B cell (primary cell): ENCODE data around the gene DNASE1. TPM values are rescaled to one million over a fixed set of nuclear protein-coding genes. Genes with fewer than 3 reads are reported as not detected.

Experiments used
- ATAC-seq: fragments of 200-7000 bp; cut with Tn5 transposase; one replicate; pipeline ENCODE4 v1.10.0; 2021; ENCODE audit warnings: low read depth, mild to moderate bottlenecking, moderate number of reproducible peaks, moderate library complexity
- CTCF ChIA-PET: fragments of 350-600 bp; sonication (Branson Sonifier 250); formaldehyde crosslinking; loops from one replicate; lab custom pipeline; 2021; ENCODE audit warnings: antibody characterized with exemption, inconsistent platforms; lab: Charles Lee
- POLR2A ChIA-PET: fragments of 350-600 bp; sonication (Branson Sonifier 250); formaldehyde crosslinking; loops from one replicate; lab custom pipeline; 2021; ENCODE audit warnings: antibody characterized with exemption; lab: Charles Lee
- DNase-seq: peaks from one replicate; pipeline ENCODE4 v3.0.0; 2013
- H2AFZ ChIP-seq: 2 replicates; pipeline ENCODE4 v1.6.1; 2012; ENCODE audit warnings: mild to moderate bottlenecking, low read depth, low read length; ENCODE audit not compliant: insufficient read depth, poor library complexity, severe bottlenecking
- H3K27ac ChIP-seq, 2 donors: 1 replicate in 1 of 2; 2 replicates in 1 of 2; pipeline ENCODE4 v1.5.1; 2012 to 2013; ENCODE audit warnings: low read length in 2 of 2, mild to moderate bottlenecking in 2 of 2, moderate library complexity in 1 of 2
- H3K27me3 ChIP-seq, 4 experiments: fragments of 200-600 bp in 1 of 4; sonication (generic) in 1 of 4; replicated peaks in 1 of 4; 1 replicate in 2 of 4; 2 replicates in 2 of 4; pipeline versions ENCODE4 v1.6.1 to v1.7.0; 2013 to 2016; ENCODE audit warnings: low read length in 3 of 4, mild to moderate bottlenecking in 2 of 4, mixed read lengths in 1 of 4, moderate library complexity in 1 of 4; ENCODE audit not compliant: insufficient read depth in 4 of 4, control insufficient read depth in 3 of 4; ENCODE audit errors: control extremely low read depth in 1 of 4
- H3K36me3 ChIP-seq, 2 experiments: replicated peaks in 1 of 2; 1 replicate in 1 of 2; 2 replicates in 1 of 2; pipeline versions ENCODE4 v1.6.1 to v1.7.1; 2013; ENCODE audit warnings: low read length in 1 of 2; ENCODE audit not compliant: insufficient read depth in 2 of 2, control insufficient read depth in 1 of 2; ENCODE audit errors: control extremely low read depth in 1 of 2, extremely low read depth in 1 of 2
- H3K4me1 ChIP-seq, 2 donors: fragments of 200-600 bp in 1 of 2; sonication (generic) in 1 of 2; 1 replicate in 1 of 2; 2 replicates in 1 of 2; pipeline versions ENCODE4 v1.5.1 to v1.6.1; 2013 to 2017; ENCODE audit warnings: low read length in 2 of 2; ENCODE audit not compliant: control insufficient read depth in 2 of 2, insufficient read depth in 2 of 2
- H3K4me2 ChIP-seq: replicated peaks from 2 replicates; pipeline ENCODE3; 2012; ENCODE audit warnings: mild to moderate bottlenecking, low read depth, low read length; ENCODE audit not compliant: poor library complexity, severe bottlenecking
- H3K4me3 ChIP-seq, 5 experiments: fragments of 200-600 bp in 1 of 5; sonication (generic) in 1 of 5; 1 replicate in 3 of 5; 2 replicates in 2 of 5; pipeline versions ENCODE4 v1.5.1 to v1.7.0; 2011 to 2016; ENCODE audit warnings: low read length in 4 of 5, mild to moderate bottlenecking in 4 of 5, low read depth in 2 of 5, control low read depth in 1 of 5, moderate library complexity in 1 of 5; ENCODE audit not compliant: insufficient read depth in 1 of 5; ENCODE audit errors: control extremely low read depth in 1 of 5, extremely low read depth in 1 of 5
- H3K79me2 ChIP-seq: fragments of 200-600 bp; sonication (generic); one replicate; pipeline ENCODE4 v1.6.0; 2016; ENCODE audit warnings: low read length; ENCODE audit not compliant: control insufficient read depth, insufficient read depth
- H3K9ac ChIP-seq: fragments of 200-600 bp; sonication (generic); 2 replicates; pipeline ENCODE4 v1.6.1; 2017; ENCODE audit warnings: mild to moderate bottlenecking, low read length, moderate library complexity
- H3K9me3 ChIP-seq, 3 donors: one replicate each; pipeline versions ENCODE4 v1.6.1 to v1.7.1; 2013; ENCODE audit warnings: low read length in 2 of 3; ENCODE audit not compliant: control insufficient read depth in 2 of 3, insufficient read depth in 1 of 3; ENCODE audit errors: control extremely low read depth in 1 of 3
- H4K20me1 ChIP-seq: 2 replicates; pipeline ENCODE4 v1.6.0; 2012; ENCODE audit warnings: mild to moderate bottlenecking, low read length; ENCODE audit not compliant: insufficient read depth, control insufficient read depth, poor library complexity, severe bottlenecking
- H3K27ac Mint-ChIP-seq: one replicate; pipeline ENCODE4 v1.8.0; 2021; ENCODE audit warnings: mixed read lengths
- H3K27me3 Mint-ChIP-seq: one replicate; pipeline ENCODE4 v1.8.0; 2021; ENCODE audit warnings: mixed read lengths
- H3K4me1 Mint-ChIP-seq: one replicate; pipeline ENCODE4 v1.8.0; 2021; ENCODE audit warnings: mixed read lengths
- H3K4me3 Mint-ChIP-seq: one replicate; pipeline ENCODE4 v1.8.0; 2021; ENCODE audit warnings: mixed read lengths
- H3K9me3 Mint-ChIP-seq: one replicate; pipeline ENCODE4 v1.8.0; 2022; ENCODE audit warnings: mixed read lengths; ENCODE audit not compliant: insufficient read depth
- EZH2 ChIP-seq: IDR thresholded peaks from 2 replicates; pipeline ENCODE4 v1.6.1; 2012; ENCODE audit warnings: borderline replicate concordance, low read depth, mild to moderate bottlenecking, moderate library complexity, low read length; ENCODE audit not compliant: insufficient read depth, poor library complexity, severe bottlenecking
- WGBS: methylation state at CpG from one replicate; pipeline ENCODE4 v1.1.5; 2013; ENCODE audit warnings: missing lambda C conversion rate; ENCODE audit not compliant: insufficient coverage; 5-methylcytosine and 5-hydroxymethylcytosine counted together
- intact Hi-C: fragments of 100-400 bp; cut with micrococcal nuclease; formaldehyde crosslinking; loops from one replicate; pipeline ENCODE4 v1.10.0; 2022
- polyA plus RNA-seq: library from polyadenylated mRNA; depleted of rRNA; stranded (reverse); fragments of >200 nt; gene quantifications from 2 replicates; pipeline ENCODE4 v1.2.3, GENCODE V29; 2012
- total RNA-seq, 2 donors: library from RNA; stranded (reverse); fragments of 120-200 nt in 1 of 2; gene quantifications; 1 replicate in 1 of 2; 2 replicates in 1 of 2; pipeline versions ENCODE4 v1.2.3 to v1.2.4, GENCODE V29; 2013 to 2022
- TF ChIP-seq, protein P1 (sequence below): fragments of 200-600 bp; IDR thresholded peaks from one replicate; pipeline ENCODE4 v1.8.0; 2022; ENCODE audit warnings: antibody characterized with exemption, mild to moderate bottlenecking

The DNASE1 gene
- total and polyA plus RNA-seq, 2 donors (not counting 1 experiment from before 2014, with no cell fraction given) = 53.3 to 53.7 TPM

DNA sequence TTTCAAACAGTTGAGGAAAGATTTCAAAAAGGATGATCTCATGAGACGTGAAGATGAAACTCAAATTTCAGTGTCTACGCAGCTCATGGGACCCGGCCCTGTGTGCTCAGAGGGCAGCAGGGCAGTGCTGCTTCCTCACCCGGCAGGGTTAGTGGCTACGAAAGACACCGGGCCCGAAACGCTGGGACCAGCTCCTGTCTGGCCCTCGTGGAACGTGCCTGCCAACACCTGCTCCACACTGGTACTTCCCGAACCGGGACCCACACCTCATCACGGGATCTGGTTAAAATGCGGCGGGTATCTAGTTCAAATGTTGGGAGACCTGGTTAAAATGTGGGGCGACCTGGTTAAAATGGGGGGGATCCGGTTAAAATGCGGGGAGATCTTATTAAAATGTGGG lies 18.7 kb downstream of the DNASE1 start:
- Histone ChIP-seq H3K4me3 (no peak overlapping the region), H2AFZ (no peak overlapping the region), H3K79me2 (no peaks in the 10 kb centered on the region), H3K9me3 (no peaks in the 10 kb centered on the region), H3K27me3 (no peaks in the 10 kb centered on the region), H3K4me2 (no peak overlapping the region), H3K9ac (no peak overlapping the region), H3K4me1 (no peaks in the 10 kb centered on the region), H3K27ac (no peak overlapping the region), H4K20me1 (no peaks in the 10 kb centered on the region), H3K36me3 (peaks cover 0 to 38% of the 10 kb centered on the region in 2 experiments)
- no peaks in the 10 kb centered on the region for H3K9me3 Mint-ChIP-seq
- ChIA-PET CTCF (interaction anchor here (1.0 kb wide), 1 partner anchor 19 kb away, joined by 3 read pairs; no protein-coding TSS in a partner anchor), POLR2A (no interaction called here)
- no peaks in the 10 kb centered on the region for H3K27me3 Mint-ChIP-seq
- ATAC-seq (no peak), DNase-seq (no peak)
- TF ChIP-seq, protein P1, sequence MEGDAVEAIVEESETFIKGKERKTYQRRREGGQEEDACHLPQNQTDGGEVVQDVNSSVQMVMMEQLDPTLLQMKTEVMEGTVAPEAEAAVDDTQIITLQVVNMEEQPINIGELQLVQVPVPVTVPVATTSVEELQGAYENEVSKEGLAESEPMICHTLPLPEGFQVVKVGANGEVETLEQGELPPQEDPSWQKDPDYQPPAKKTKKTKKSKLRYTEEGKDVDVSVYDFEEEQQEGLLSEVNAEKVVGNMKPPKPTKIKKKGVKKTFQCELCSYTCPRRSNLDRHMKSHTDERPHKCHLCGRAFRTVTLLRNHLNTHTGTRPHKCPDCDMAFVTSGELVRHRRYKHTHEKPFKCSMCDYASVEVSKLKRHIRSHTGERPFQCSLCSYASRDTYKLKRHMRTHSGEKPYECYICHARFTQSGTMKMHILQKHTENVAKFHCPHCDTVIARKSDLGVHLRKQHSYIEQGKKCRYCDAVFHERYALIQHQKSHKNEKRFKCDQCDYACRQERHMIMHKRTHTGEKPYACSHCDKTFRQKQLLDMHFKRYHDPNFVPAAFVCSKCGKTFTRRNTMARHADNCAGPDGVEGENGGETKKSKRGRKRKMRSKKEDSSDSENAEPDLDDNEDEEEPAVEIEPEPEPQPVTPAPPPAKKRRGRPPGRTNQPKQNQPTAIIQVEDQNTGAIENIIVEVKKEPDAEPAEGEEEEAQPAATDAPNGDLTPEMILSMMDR = no peak
- TF ChIP-seq EZH2 = no peak
- intact Hi-C loops = no loop called here
- H3K27ac Mint-ChIP-seq = no peak overlapping the region
- WGBS = 95% methylated on average over 18 of the region's 18 CpGs
- no peak overlapping the region for H3K4me3 Mint-ChIP-seq
- H3K4me1 Mint-ChIP-seq = no peaks in the 10 kb centered on the region

DNA sequence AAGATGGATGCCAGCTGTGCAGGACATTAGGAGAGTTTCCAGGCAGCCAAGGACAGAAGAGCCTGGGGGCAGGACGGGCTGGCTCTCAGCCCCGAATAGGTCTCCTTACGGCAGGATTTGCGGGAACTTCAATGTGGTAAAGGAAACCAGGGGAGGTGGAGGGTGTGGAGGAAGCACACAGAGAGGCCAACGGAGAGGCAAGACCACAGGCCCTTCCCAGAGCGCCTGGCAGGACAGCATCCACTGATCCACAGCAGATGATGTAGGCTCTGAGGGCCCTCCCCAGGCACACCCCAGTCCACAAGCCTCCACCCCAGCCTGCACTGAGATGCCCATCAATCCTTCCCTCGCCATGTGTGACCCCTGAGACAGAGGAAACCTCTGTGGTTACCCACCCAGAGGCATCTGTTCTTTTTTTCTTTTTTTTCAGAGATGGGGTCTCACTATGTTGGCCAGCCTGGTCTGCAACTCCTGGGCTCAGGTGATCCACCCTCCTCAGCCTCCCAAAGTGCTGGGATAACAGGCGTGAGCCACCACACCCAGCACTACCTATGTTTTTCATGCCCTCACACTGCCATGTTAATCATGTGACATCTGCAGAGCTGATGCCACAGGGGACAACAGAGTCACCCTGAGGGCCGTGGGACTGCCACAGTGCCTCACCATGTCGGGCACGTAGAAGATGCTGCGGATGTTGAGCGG lies 19.3 kb downstream of the DNASE1 start:
- intact Hi-C loops = no loop called here

More for the DNA sequence above, 19.3 kb downstream of the DNASE1 start:
- no peak overlapping the region for H3K4me3 ChIP-seq
- CTCF ChIA-PET = interaction anchor here (1.0 kb wide), 1 partner anchor 20 kb away, joined by 3 read pairs; no protein-coding TSS in a partner anchor
- Mint-ChIP-seq H3K27ac (no peak overlapping the region), H3K9me3 (no peaks in the 10 kb centered on the region), H3K27me3 (no peaks in the 10 kb centered on the region), H3K4me1 (no peaks in the 10 kb centered on the region), H3K4me3 (no peak overlapping the region)
- no peaks in the 10 kb centered on the region for H3K27me3 ChIP-seq
- TF ChIP-seq, protein P1 = no peak
- TF ChIP-seq EZH2 = no peak
- H2AFZ ChIP-seq = no peak overlapping the region
- H3K9me3 ChIP-seq = no peaks in the 10 kb centered on the region
- POLR2A ChIA-PET = no interaction called here
- no peaks in the 10 kb centered on the region for H4K20me1 ChIP-seq
- H3K9ac ChIP-seq = no peak overlapping the region
- 96% methylated on average over 11 of the region's 13 CpGs for WGBS
- no peaks in the 10 kb centered on the region for H3K4me1 ChIP-seq
- H3K36me3 ChIP-seq = peaks cover 0 to 37% of the 10 kb centered on the region in 2 experiments
- no peak overlapping the region for H3K27ac ChIP-seq
- H3K79me2 ChIP-seq = no peaks in the 10 kb centered on the region
- no peak for DNase-seq
- no peak for ATAC-seq
- H3K4me2 ChIP-seq = no peak overlapping the region
